MM.1S (cell line): ENCODE data around the gene ITGB1.

Source experiments
- DNase-seq: peaks from one replicate; pipeline ENCODE4 v3.0.0-alpha.2; 2015
- H2AFZ ChIP-seq: fragments of 300-600 bp; sonication (generic); 2 replicates; pipeline ENCODE4 v1.6.0; 2016; ENCODE audit warnings: antibody characterized with exemption, low read length
- H3F3A ChIP-seq: fragments of 300-600 bp; sonication (generic); 2 replicates; pipeline ENCODE4 v1.6.1; 2016; ENCODE audit warnings: mild to moderate bottlenecking, antibody characterized with exemption, low read length, moderate library complexity, mixed read lengths; ENCODE audit not compliant: insufficient read depth
- H3K27ac ChIP-seq: fragments of 300-600 bp; sonication (generic); 2 replicates; pipeline ENCODE4 v1.5.1; 2016; ENCODE audit warnings: mild to moderate bottlenecking, low read length
- H3K27me3 ChIP-seq: fragments of 300-600 bp; sonication (generic); replicated peaks from 2 replicates; pipeline ENCODE4 v1.6.0; 2016; ENCODE audit warnings: low read length; ENCODE audit not compliant: insufficient read depth
- H3K36me3 ChIP-seq: fragments of 300-600 bp; sonication (generic); replicated peaks from 2 replicates; pipeline ENCODE4 v1.6.1; 2016; ENCODE audit warnings: mild to moderate bottlenecking, low read length, mixed read lengths; ENCODE audit not compliant: insufficient read depth
- H3K4me1 ChIP-seq: fragments of 300-600 bp; sonication (generic); 2 replicates; pipeline ENCODE4 v1.6.1; 2016; ENCODE audit warnings: low read length, mixed read lengths
- H3K4me2 ChIP-seq: fragments of 300-600 bp; sonication (generic); 2 replicates; pipeline ENCODE4 v1.6.0; 2016; ENCODE audit warnings: low read depth, low read length
- H3K4me3 ChIP-seq: fragments of 300-600 bp; sonication (generic); 2 replicates; pipeline ENCODE4 v1.5.1; 2016; ENCODE audit warnings: low read length, mixed read lengths
- H3K79me2 ChIP-seq: fragments of 300-600 bp; sonication (generic); 2 replicates; pipeline ENCODE4 v1.6.1; 2016; ENCODE audit warnings: mixed run types, low read length, mixed read lengths
- H3K9ac ChIP-seq: fragments of 300-600 bp; sonication (generic); 2 replicates; pipeline ENCODE4 v1.6.1; 2016; ENCODE audit warnings: low read length, mixed read lengths
- H3K9me2 ChIP-seq: fragments of 300-600 bp; sonication (generic); replicated peaks from 2 replicates; pipeline ENCODE4 v1.6.1; 2016; ENCODE audit warnings: mild to moderate bottlenecking, low read length, mixed read lengths; ENCODE audit not compliant: insufficient read depth
- H3K9me3 ChIP-seq: fragments of 300-600 bp; sonication (generic); replicated peaks from 2 replicates; pipeline ENCODE4 v1.6.1; 2016; ENCODE audit warnings: mild to moderate bottlenecking, low read length, mixed read lengths; ENCODE audit not compliant: insufficient read depth
- H4K20me1 ChIP-seq: fragments of 300-600 bp; sonication (generic); 2 replicates; pipeline ENCODE4 v1.6.1; 2016; ENCODE audit warnings: mild to moderate bottlenecking, low read length, moderate library complexity, mixed read lengths; ENCODE audit not compliant: insufficient read depth
- EZH2 ChIP-seq: fragments of 300-600 bp; sonication (generic); optimal IDR thresholded peaks from 2 replicates; pipeline ENCODE3; 2017; ENCODE audit warnings: low read depth, mild to moderate bottlenecking, antibody characterized with exemption, low read length, mixed read lengths
- EZH2phosphoT487 ChIP-seq: fragments of 300-600 bp; sonication (generic); IDR thresholded peaks from 2 replicates; pipeline ENCODE4 v1.6.1; 2018; ENCODE audit warnings: antibody characterized with exemption, low read length
- TF ChIP-seq, protein P1 (sequence below): fragments of 300-600 bp; sonication (generic); IDR thresholded peaks from 2 replicates; pipeline ENCODE4 v1.5.1; 2016; ENCODE audit warnings: antibody characterized with exemption, low read length, mixed read lengths

The ITGB1 gene

DNA sequence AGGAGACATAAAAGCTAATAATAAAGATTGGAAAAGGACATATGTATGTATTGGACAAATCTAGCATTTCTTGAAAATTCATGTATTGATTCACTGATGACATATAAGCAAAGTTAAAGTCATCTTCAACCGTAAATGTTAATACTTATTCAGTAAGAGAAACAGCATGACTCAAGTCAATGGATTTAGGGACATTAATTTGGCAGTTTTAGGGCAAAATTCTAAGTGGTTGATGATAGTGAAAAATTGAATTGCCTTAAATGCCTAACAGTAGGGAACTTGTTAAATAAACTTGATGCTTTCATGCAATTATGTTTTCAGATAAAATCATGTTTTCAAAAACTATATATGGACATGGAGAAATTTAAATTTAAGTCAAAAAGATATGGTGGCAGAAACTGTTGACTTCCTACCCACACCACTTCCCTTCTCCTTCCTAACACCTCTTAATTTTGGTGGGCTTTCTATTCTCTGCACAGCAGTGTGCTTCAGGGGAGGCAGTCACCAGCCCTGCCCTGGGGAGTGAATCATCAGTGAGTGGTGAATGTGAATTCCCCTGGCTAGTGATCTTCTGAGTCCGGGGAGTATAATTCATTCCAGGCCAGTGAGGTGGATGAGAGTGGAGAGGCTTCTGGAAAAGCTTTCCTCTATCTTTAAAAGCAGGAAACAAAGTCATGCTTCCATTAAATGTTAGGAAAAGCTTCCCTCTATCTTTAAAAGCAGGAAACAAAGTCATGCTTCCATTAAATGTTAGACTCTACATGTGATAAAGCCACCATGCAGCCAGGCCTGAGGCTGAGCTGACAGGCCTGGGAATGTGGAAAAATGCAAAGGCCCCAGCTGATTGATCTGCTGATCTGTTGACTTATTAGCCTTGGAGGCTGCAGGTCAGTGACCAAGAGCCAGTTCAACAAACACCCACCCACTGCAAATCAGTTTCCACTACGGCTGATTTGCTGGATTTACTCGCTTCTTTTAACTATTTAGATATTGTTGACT lies 25.2 kb upstream of the ITGB1 start:
- H3K79me2 ChIP-seq = no peaks in the 10 kb centered on the region
- no peak overlapping the region for H3K27ac ChIP-seq
- no peak overlapping the region for H3K4me2 ChIP-seq
- H3K4me1 ChIP-seq = 0 out of 2 replicates have a peak, but pooled peaks cover 12% of the 10 kb centered on the region
- no peak overlapping the region for H3K4me3 ChIP-seq
- DNase-seq = no peak
- H2AFZ ChIP-seq = no peak overlapping the region
- H3K9me2 ChIP-seq = no peaks in the 10 kb centered on the region
- no peaks in the 10 kb centered on the region for H3K36me3 ChIP-seq
- no peak overlapping the region for H3K9ac ChIP-seq
- no peaks in the 10 kb centered on the region for H3K9me3 ChIP-seq
- H3K27me3 ChIP-seq = no peaks in the 10 kb centered on the region
- peaks cover 25% of the 10 kb centered on the region; the same call in 1 of the 2 replicates for H3F3A ChIP-seq
- TF ChIP-seq EZH2phosphoT487 = no peak
- TF ChIP-seq, protein P1, sequence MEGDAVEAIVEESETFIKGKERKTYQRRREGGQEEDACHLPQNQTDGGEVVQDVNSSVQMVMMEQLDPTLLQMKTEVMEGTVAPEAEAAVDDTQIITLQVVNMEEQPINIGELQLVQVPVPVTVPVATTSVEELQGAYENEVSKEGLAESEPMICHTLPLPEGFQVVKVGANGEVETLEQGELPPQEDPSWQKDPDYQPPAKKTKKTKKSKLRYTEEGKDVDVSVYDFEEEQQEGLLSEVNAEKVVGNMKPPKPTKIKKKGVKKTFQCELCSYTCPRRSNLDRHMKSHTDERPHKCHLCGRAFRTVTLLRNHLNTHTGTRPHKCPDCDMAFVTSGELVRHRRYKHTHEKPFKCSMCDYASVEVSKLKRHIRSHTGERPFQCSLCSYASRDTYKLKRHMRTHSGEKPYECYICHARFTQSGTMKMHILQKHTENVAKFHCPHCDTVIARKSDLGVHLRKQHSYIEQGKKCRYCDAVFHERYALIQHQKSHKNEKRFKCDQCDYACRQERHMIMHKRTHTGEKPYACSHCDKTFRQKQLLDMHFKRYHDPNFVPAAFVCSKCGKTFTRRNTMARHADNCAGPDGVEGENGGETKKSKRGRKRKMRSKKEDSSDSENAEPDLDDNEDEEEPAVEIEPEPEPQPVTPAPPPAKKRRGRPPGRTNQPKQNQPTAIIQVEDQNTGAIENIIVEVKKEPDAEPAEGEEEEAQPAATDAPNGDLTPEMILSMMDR = no peak
- TF ChIP-seq EZH2 = no peak
- H4K20me1 ChIP-seq = no peaks in the 10 kb centered on the region

DNA sequence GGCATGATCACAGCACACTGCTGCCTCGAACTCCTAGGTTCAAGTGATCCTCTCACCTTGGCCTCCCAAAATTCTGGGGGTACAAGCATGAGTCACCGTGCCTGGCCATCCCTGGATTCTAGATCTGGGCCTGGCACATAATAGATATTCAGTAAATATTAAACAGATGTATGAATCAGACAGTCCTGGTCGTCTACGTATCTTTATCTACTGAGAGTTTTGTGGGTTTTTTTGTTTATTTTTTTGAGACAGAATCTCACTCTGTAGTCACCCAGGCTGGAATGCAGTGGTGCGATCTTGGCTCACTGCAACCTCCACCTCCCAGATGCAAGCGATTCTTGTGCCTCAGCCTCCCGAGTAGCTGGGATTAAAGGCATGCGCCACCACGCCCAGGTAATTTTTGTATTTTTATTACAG lies 24.3 kb upstream of the ITGB1 start:
- Histone ChIP-seq H3K9ac (no peak overlapping the region), H3F3A (peaks cover 25% of the 10 kb centered on the region; the same call in 1 of the 2 replicates), H3K36me3 (no peaks in the 10 kb centered on the region), H3K9me3 (no peaks in the 10 kb centered on the region), H2AFZ (no peak overlapping the region), H3K79me2 (no peaks in the 10 kb centered on the region), H3K27ac (no peak overlapping the region), H3K9me2 (no peaks in the 10 kb centered on the region), H3K4me2 (no peak overlapping the region), H3K4me3 (no peak overlapping the region), H4K20me1 (no peaks in the 10 kb centered on the region), H3K27me3 (no peaks in the 10 kb centered on the region), H3K4me1 (0 out of 2 replicates have a peak, but pooled peaks cover 12% of the 10 kb centered on the region)
- TF ChIP-seq EZH2phosphoT487 (no peak), EZH2 (no peak)
- TF ChIP-seq, protein P1 = no peak
- no peak for DNase-seq

DNA sequence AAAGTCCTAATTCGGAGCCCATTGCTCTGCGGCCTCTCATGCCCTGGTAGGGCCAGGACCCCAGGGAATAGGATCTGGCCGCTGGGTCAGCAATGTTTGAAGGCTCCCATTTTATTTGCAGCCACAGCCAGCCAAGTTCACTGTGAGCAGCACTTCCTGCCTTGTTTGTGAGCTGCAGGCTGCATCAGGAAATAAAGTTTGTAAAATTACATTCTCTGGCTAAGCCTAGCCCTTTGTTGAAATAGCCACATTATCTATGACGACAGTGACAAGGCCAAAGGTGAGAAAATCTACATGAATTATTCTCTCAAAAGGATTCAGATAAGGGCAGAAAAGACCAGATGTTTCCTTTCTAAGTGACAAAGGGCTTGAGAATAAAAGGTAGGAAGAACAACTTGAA lies 23.7 kb upstream of the ITGB1 start:
- 0 out of 2 replicates have a peak, but pooled peaks cover 12% of the 10 kb centered on the region for H3K4me1 ChIP-seq
- H2AFZ ChIP-seq = no peak overlapping the region
- H3K9ac ChIP-seq = no peak overlapping the region
- H3K9me2 ChIP-seq = no peaks in the 10 kb centered on the region
- no peak overlapping the region for H3K4me3 ChIP-seq
- no peak for DNase-seq
- no peaks in the 10 kb centered on the region for H3K36me3 ChIP-seq
- H3K9me3 ChIP-seq = no peaks in the 10 kb centered on the region
- no peak overlapping the region for H3K27ac ChIP-seq
- H3K4me2 ChIP-seq = no peak overlapping the region
- TF ChIP-seq EZH2 (no peak), EZH2phosphoT487 (no peak)
- TF ChIP-seq, protein P1 = no peak
- no peaks in the 10 kb centered on the region for H3K79me2 ChIP-seq
- peaks cover 25% of the 10 kb centered on the region; the same call in 1 of the 2 replicates for H3F3A ChIP-seq
- no peaks in the 10 kb centered on the region for H4K20me1 ChIP-seq
- H3K27me3 ChIP-seq = no peaks in the 10 kb centered on the region
